Gastroesophageal sphincter (tissue), 4 donors: Measurements from ENCODE around the gene ITPKB. TPM values are rescaled to one million over a fixed set of nuclear protein-coding genes. Genes with fewer than 3 reads are reported as not detected.

Source experiments
- ATAC-seq: fragments of 150-250 bp; one replicate; pipeline ENCODE4 v1.9.1; 2016; ENCODE audit warnings: mild to moderate bottlenecking, moderate library complexity
- H3K27ac ChIP-seq, 4 donors: fragments of 200-600 bp; sonication (generic) in 3 of 4; 1 replicate in 3 of 4; 2 replicates in 1 of 4; pipeline ENCODE4 v1.5.1; 2016 to 2019
- H3K27me3 ChIP-seq: fragments of 200-600 bp; sonication (generic); one replicate; pipeline ENCODE4 v1.5.1; 2019
- H3K36me3 ChIP-seq, 2 donors: fragments of 200-600 bp; sonication (generic); one replicate each; pipeline ENCODE4 v1.5.1; 2019; ENCODE audit warnings: control low read depth in 1 of 2
- H3K4me1 ChIP-seq, 3 donors: fragments of 200-600 bp; sonication (generic); 1 replicate in 2 of 3; 2 replicates in 1 of 3; pipeline ENCODE4 v1.5.1; 2016 to 2019; ENCODE audit warnings: control low read depth in 2 of 3
- H3K4me3 ChIP-seq, 2 donors: fragments of 200-600 bp; sonication (generic); one replicate each; pipeline ENCODE4 v1.5.1; 2019; ENCODE audit warnings: mild to moderate bottlenecking in 1 of 2, moderate library complexity in 1 of 2
- H3K9me3 ChIP-seq, 3 donors: fragments of 200-600 bp; sonication (generic); one replicate each; pipeline ENCODE4 v1.5.1; 2017 to 2019; ENCODE audit warnings: control low read depth in 2 of 3
- EP300 ChIP-seq: sonication (generic); formaldehyde crosslinking; IDR thresholded peaks from one replicate; pipeline ENCODE4 v1.6.1; 2017; ENCODE audit warnings: antibody characterized with exemption, mild to moderate bottlenecking
- POLR2A ChIP-seq, 2 donors: fragments of 450-650 bp; IDR thresholded peaks; one replicate each; pipeline ENCODE4 v1.6.1; 2017; ENCODE audit warnings: antibody characterized with exemption in 2 of 2, mild to moderate bottlenecking in 2 of 2, moderate library complexity in 1 of 2
- POLR2AphosphoS5 ChIP-seq: sonication (generic); formaldehyde crosslinking; IDR thresholded peaks from one replicate; pipeline ENCODE4 v1.6.1; 2017; ENCODE audit warnings: antibody characterized with exemption
- WGBS, 2 donors: methylation state at CpG; one replicate each; pipeline ENCODE4 v1.1.5; 2018; ENCODE audit warnings: low coverage in 1 of 2; 5-methylcytosine and 5-hydroxymethylcytosine counted together
- total RNA-seq, 4 donors: library from RNA; depleted of rRNA; stranded (reverse); fragments of >200 nt; gene quantifications; one replicate each; pipeline ENCODE4 v1.1.0, GENCODE V29; 2016
- TF ChIP-seq, protein P1 (sequence below), 4 experiments: fragments of 200-600 bp in 2 of 4; fragments of 450-650 bp in 2 of 4; sonication (generic) in 1 of 4; IDR thresholded peaks; one replicate each; pipeline ENCODE4 v1.5.1; 2017 to 2019; ENCODE audit warnings: antibody characterized with exemption in 4 of 4, mild to moderate bottlenecking in 2 of 4, moderate library complexity in 2 of 4

The ITPKB gene
- total RNA-seq, 4 donors from 2014 or later, result 75.0 to 184 (median 94.2) TPM

DNA sequence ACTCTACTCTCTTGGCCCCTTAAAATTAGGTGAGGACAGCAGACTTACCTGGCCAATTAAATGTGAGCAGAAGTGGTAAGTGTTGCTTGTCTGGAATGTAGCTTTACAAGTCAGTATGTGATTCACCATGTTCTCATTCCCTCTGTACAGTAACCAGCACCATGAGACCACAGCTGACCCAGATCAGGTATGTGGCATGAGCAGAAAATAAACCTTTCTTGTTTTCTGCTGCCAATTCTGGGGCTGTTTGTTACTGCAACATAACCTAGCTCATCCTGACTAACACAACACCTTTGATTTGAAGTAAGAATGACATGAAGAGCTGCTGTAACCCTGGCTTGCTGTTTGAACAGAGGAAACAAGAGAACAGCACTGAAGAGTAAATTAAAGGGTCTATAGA lies 24.9 kb downstream of the ITPKB start:
- TF ChIP-seq POLR2AphosphoS5 (no peak), POLR2A (IDR thresholded peaks at IDR 0.05) (no peak), EP300 (no peak)
- TF ChIP-seq, protein P1, sequence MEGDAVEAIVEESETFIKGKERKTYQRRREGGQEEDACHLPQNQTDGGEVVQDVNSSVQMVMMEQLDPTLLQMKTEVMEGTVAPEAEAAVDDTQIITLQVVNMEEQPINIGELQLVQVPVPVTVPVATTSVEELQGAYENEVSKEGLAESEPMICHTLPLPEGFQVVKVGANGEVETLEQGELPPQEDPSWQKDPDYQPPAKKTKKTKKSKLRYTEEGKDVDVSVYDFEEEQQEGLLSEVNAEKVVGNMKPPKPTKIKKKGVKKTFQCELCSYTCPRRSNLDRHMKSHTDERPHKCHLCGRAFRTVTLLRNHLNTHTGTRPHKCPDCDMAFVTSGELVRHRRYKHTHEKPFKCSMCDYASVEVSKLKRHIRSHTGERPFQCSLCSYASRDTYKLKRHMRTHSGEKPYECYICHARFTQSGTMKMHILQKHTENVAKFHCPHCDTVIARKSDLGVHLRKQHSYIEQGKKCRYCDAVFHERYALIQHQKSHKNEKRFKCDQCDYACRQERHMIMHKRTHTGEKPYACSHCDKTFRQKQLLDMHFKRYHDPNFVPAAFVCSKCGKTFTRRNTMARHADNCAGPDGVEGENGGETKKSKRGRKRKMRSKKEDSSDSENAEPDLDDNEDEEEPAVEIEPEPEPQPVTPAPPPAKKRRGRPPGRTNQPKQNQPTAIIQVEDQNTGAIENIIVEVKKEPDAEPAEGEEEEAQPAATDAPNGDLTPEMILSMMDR (IDR thresholded peaks at IDR 0.05), result no peak
- Histone ChIP-seq H3K27me3 (no peaks in the 10 kb centered on the region), H3K4me3 (no peak overlapping the region), H3K9me3 (no peaks in the 10 kb centered on the region), H3K27ac (peak overlapping the region in 1 of 4 donors; percentile 95), H3K36me3 (peaks cover 0 to 4% of the 10 kb centered on the region in 2 donors), H3K4me1 (peaks cover 7 to 99% (median 37%) of the 10 kb centered on the region in 3 donors)
- no peak for ATAC-seq

DNA sequence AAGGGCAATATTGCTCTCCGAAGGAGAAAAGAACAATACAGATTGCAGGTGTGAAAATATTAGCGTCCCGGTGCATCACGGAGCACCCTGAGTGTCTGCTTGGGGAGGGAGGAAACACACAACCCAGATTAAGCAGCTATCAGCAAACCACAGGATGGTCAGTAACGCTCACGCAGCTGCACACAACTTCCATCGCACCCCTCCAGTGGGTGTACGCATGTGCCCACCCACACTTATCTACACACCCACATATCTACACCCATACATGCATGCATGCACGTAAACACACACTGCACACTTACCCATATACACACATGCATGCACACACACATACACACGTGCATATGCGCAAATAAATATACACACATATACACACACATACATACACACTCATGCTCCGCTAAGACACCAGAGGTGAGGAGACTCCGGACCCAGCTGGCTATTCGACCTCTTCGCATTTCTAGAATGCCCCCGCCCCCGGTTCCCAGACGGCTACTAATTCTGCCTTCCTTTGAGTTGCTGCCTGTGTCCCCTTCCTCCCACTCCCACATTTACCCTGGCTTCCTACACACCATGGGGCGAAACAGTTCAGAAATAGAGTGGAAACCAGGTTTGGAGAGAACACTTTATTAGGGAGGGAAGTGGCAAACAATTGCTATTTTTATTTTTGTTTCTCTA lies 26.2 kb downstream of the ITPKB start:
- H3K27me3 ChIP-seq, result no peaks in the 10 kb centered on the region
- ATAC-seq, result no peak
- H3K4me3 ChIP-seq, result no peak overlapping the region
- TF ChIP-seq, protein P1 (IDR thresholded peaks at IDR 0.05), result no peak
- TF ChIP-seq EP300, result no peak
- TF ChIP-seq POLR2AphosphoS5, result no peak
- no peak for TF ChIP-seq POLR2A (IDR thresholded peaks at IDR 0.05)
- WGBS, 2 donors, result 72 to 77% methylated on average over 15 to 17 of the region's 19 CpGs
- peak overlapping the region in 2 of 4 donors; percentile 1 to 95 for H3K27ac ChIP-seq
- peaks cover 0 to 4% of the 10 kb centered on the region in 2 donors for H3K36me3 ChIP-seq
- no peaks in the 10 kb centered on the region for H3K9me3 ChIP-seq
- H3K4me1 ChIP-seq, result peaks cover 12 to 99% (median 46%) of the 10 kb centered on the region in 3 donors

DNA sequence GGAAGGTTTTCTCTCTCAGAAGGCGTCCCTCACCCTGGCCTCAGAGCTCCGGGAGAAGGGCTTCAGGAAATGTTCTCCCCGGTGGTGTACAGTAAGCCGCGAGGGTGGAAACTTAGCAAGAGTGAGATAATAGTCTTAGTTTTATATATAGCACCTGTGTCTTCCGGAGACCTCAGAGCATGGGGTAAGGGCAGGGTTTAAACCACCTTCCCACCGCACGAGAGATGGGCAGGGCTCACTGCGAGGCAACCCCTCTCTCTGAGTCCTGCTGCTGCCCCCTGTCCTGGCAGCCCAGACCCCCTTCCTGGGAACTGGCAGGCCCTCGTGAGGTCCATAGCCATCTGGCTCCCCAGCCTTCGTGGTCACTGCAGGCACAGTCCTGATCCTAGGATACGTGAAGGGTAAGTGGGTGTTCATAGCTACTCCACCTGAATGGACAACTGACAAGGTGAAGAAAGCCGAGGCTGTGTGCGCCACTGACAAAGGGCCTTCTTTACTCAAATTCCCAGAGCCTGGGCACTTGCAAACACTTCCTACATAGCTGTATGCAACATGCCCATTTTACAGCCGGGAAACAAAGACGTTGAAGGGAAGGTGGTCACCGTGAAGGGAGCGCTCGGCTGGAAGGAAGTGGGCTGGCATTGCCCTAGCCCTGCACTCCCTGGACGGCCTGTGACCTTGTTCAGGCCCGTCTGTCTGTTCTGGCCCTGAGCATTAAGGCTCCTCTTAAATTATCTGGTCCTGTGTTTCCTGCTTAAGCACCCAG lies 26.9 kb downstream of the ITPKB start:
- ATAC-seq, result no peak
- peak overlapping the region in 1 of 4 donors; percentile 95 for H3K27ac ChIP-seq

DNA sequence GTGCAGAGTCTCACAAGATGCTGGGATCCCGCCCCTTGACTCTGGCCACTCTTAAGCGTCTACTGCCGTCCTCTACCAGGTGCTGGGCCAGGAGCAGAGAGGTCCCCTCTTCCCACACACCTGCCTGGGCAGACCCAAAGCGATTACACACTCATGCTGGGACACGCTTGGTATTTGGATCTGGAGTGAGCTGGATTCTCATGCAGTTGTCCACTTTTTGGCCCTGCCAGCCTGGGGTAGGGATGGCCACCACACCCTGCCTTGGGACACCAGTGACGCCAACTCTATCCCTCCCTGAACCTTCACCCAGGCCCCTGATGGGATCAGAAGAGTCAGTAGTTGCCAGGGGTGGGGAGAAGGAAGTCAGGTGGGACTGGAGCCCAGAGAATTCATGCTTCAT lies 28.6 kb downstream of the ITPKB start:
- no peak overlapping the region for H3K4me3 ChIP-seq
- TF ChIP-seq POLR2AphosphoS5 (no peak), EP300 (no peak), POLR2A (IDR thresholded peaks at IDR 0.05) (no peak)
- TF ChIP-seq, protein P1 (IDR thresholded peaks at IDR 0.05), result no peak
- no peak for ATAC-seq
- H3K36me3 ChIP-seq, result peaks cover 0 to 18% of the 10 kb centered on the region in 2 donors
- H3K4me1 ChIP-seq, result peaks cover 12 to 95% (median 45%) of the 10 kb centered on the region in 3 donors
- H3K27ac ChIP-seq, result peak overlapping the region in 2 of 4 donors; percentile 83 to 95
- H3K9me3 ChIP-seq, result no peaks in the 10 kb centered on the region
- H3K27me3 ChIP-seq, result no peaks in the 10 kb centered on the region
- WGBS, 2 donors, result 60% methylated on average over 2 of the region's 6 CpGs; no CpG with 5 or more reads in 1 of the 2 donors

More for the DNA sequence above, 26.9 kb downstream of the ITPKB start:
- peaks cover 0 to 10% of the 10 kb centered on the region in 2 donors for H3K36me3 ChIP-seq
- no peak overlapping the region for H3K4me3 ChIP-seq
- TF ChIP-seq POLR2AphosphoS5 (no peak), EP300 (no peak), POLR2A (IDR thresholded peaks at IDR 0.05) (no peak)
- TF ChIP-seq, protein P1 (IDR thresholded peaks at IDR 0.05), result no peak
- H3K4me1 ChIP-seq, result peaks cover 12 to 96% (median 44%) of the 10 kb centered on the region in 3 donors
- WGBS, 2 donors, result 54 to 68% methylated on average over 6 to 11 of the region's 21 CpGs
- no peaks in the 10 kb centered on the region for H3K9me3 ChIP-seq
- no peaks in the 10 kb centered on the region for H3K27me3 ChIP-seq
